Measurements from ENCODE around the gene ADAMTSL2. TPM values are rescaled to one million over a fixed set of nuclear protein-coding genes. Genes with fewer than 3 reads are reported as not detected.

The ADAMTSL2 gene
- total and polyA plus RNA-seq, 3 experiments from 2014 or later = not detected

GRCh38 chr9:133576031-133576874, 41.7 kb downstream of the ADAMTSL2 start:
- no peak overlapping the region for H3K4me3 ChIP-seq (ENCODE audit: low read length)
- Mint-ChIP-seq H3K27ac (no peak overlapping the region), H3K9me3 (no peaks in the 10 kb centered on the region), H3K36me3 (no peaks in the 10 kb centered on the region), H3K4me1 (no peaks in the 10 kb centered on the region), H3K4me3 (no peak overlapping the region), H3K27me3 (peaks cover 5 to 50% of the 10 kb centered on the region in 2 donors)
- no peaks in the 10 kb centered on the region for H3K9me3 ChIP-seq (ENCODE audit: low read length)
- H3K27me3 ChIP-seq (ENCODE audit: insufficient read depth, low read length, poor library complexity, severe bottlenecking) = no peaks in the 10 kb centered on the region
- H3K27ac ChIP-seq (ENCODE audit: low read depth, low read length) = no peak overlapping the region
- no peak for DNase-seq
- POLR2A ChIA-PET = no interaction called here
- CTCF ChIA-PET = no interaction called here
- no peaks in the 10 kb centered on the region for H3K36me3 ChIP-seq (ENCODE audit: insufficient read depth, low read length)
- no peaks in the 10 kb centered on the region for H3K4me1 ChIP-seq (ENCODE audit: insufficient read depth, low read length)

GRCh38 chr9:133576875-133577736, 42.6 kb downstream of the ADAMTSL2 start:
- no peak for DNase-seq
- Histone ChIP-seq H3K9me3 (ENCODE audit: low read length) (no peaks in the 10 kb centered on the region), H3K4me3 (ENCODE audit: low read length) (no peak overlapping the region), H3K27me3 (ENCODE audit: insufficient read depth, low read length, poor library complexity, severe bottlenecking) (no peaks in the 10 kb centered on the region), H3K27ac (ENCODE audit: low read depth, low read length) (no peak overlapping the region), H3K36me3 (ENCODE audit: insufficient read depth, low read length) (no peaks in the 10 kb centered on the region), H3K4me1 (ENCODE audit: insufficient read depth, low read length) (no peaks in the 10 kb centered on the region)
- Mint-ChIP-seq H3K4me1 (no peaks in the 10 kb centered on the region), H3K27ac (peak overlapping the region in 2 of 8 donors; percentile 34 to 84), H3K4me3 (no peak overlapping the region), H3K36me3 (no peaks in the 10 kb centered on the region), H3K9me3 (no peaks in the 10 kb centered on the region), H3K27me3 (peaks cover 11 to 58% of the 10 kb centered on the region in 2 donors)
- CTCF ChIA-PET = no interaction called here
- POLR2A ChIA-PET = no interaction called here

- Mint-ChIP-seq H3K4me3 (peak overlapping the region in 1 of 7 donors; percentile 27), H3K27ac (no peak overlapping the region), H3K27me3 (peaks cover 14 to 64% of the 10 kb centered on the region in 2 donors), H3K4me1 (no peaks in the 10 kb centered on the region), H3K36me3 (no peaks in the 10 kb centered on the region), H3K9me3 (no peaks in the 10 kb centered on the region)
- H3K9me3 ChIP-seq (ENCODE audit: low read length) = no peaks in the 10 kb centered on the region
- H3K27ac ChIP-seq (ENCODE audit: low read depth, low read length) = no peak overlapping the region
- H3K27me3 ChIP-seq (ENCODE audit: insufficient read depth, low read length, poor library complexity, severe bottlenecking) = peaks cover under 1% of the 10 kb centered on the region
- POLR2A ChIA-PET = no interaction called here
- no peaks in the 10 kb centered on the region for H3K4me1 ChIP-seq (ENCODE audit: insufficient read depth, low read length)
- no peak for DNase-seq
- H3K36me3 ChIP-seq (ENCODE audit: insufficient read depth, low read length) = no peaks in the 10 kb centered on the region
- H3K4me3 ChIP-seq (ENCODE audit: low read length) = no peak overlapping the region
- CTCF ChIA-PET = no interaction called here
Observed at GRCh38 chr9:133577737-133578112, 43.2 kb downstream of the ADAMTSL2 start.

- Histone ChIP-seq H3K4me3 (ENCODE audit: low read length) (no peak overlapping the region), H3K27ac (ENCODE audit: low read depth, low read length) (no peak overlapping the region), H3K4me1 (ENCODE audit: insufficient read depth, low read length) (no peaks in the 10 kb centered on the region), H3K27me3 (ENCODE audit: insufficient read depth, low read length, poor library complexity, severe bottlenecking) (peaks cover 8% of the 10 kb centered on the region), H3K36me3 (ENCODE audit: insufficient read depth, low read length) (no peaks in the 10 kb centered on the region), H3K9me3 (ENCODE audit: low read length) (no peaks in the 10 kb centered on the region)
- Mint-ChIP-seq H3K36me3 (no peaks in the 10 kb centered on the region), H3K9me3 (no peaks in the 10 kb centered on the region), H3K27me3 (peaks cover 14 to 64% of the 10 kb centered on the region in 2 donors), H3K4me3 (no peak overlapping the region), H3K4me1 (no peaks in the 10 kb centered on the region), H3K27ac (no peak overlapping the region)
- CTCF ChIA-PET = no interaction called here
- POLR2A ChIA-PET = no interaction called here
- no peak for DNase-seq
Observed at GRCh38 chr9:133578524-133579441, 44.3 kb downstream of the ADAMTSL2 start.

- H3K27me3 ChIP-seq (ENCODE audit: insufficient read depth, low read length, poor library complexity, severe bottlenecking) = peaks cover 16% of the 10 kb centered on the region
- POLR2A ChIA-PET = no interaction called here
- H3K9me3 ChIP-seq (ENCODE audit: low read length) = no peaks in the 10 kb centered on the region
- no peak for DNase-seq
- H3K4me3 Mint-ChIP-seq = no peak overlapping the region
- H3K4me3 ChIP-seq (ENCODE audit: low read length) = no peak overlapping the region
- H3K27ac Mint-ChIP-seq = no peak overlapping the region
- H3K27me3 Mint-ChIP-seq = peaks cover 17 to 74% of the 10 kb centered on the region in 2 donors
- H3K27ac ChIP-seq (ENCODE audit: low read depth, low read length) = no peak overlapping the region
- H3K36me3 ChIP-seq (ENCODE audit: insufficient read depth, low read length) = no peaks in the 10 kb centered on the region
- no peaks in the 10 kb centered on the region for H3K9me3 Mint-ChIP-seq
- peaks cover under 1% of the 10 kb centered on the region for H3K4me1 ChIP-seq (ENCODE audit: insufficient read depth, low read length)
- no peaks in the 10 kb centered on the region for H3K36me3 Mint-ChIP-seq
- CTCF ChIA-PET = no interaction called here
- no peaks in the 10 kb centered on the region for H3K4me1 Mint-ChIP-seq
Observed at GRCh38 chr9:133579601-133580418, 45.3 kb downstream of the ADAMTSL2 start.

- H3K27me3 ChIP-seq (ENCODE audit: insufficient read depth, low read length, poor library complexity, severe bottlenecking) = peaks cover 16% of the 10 kb centered on the region
- no peak overlapping the region for H3K27ac ChIP-seq (ENCODE audit: low read depth, low read length)
Observed at GRCh38 chr9:133580419-133580738, 45.9 kb downstream of the ADAMTSL2 start.

GRCh38 chr9:133581011-133581410, 46.5 kb downstream of the ADAMTSL2 start:
- H3K27ac ChIP-seq (ENCODE audit: low read depth, low read length) = no peak overlapping the region
- H3K4me3 Mint-ChIP-seq = no peak overlapping the region
- ChIA-PET POLR2A (no interaction called here), CTCF (no interaction called here)
- H3K27ac Mint-ChIP-seq = no peak overlapping the region
- no peaks in the 10 kb centered on the region for H3K9me3 Mint-ChIP-seq
- H3K36me3 Mint-ChIP-seq = no peaks in the 10 kb centered on the region
- no peaks in the 10 kb centered on the region for H3K9me3 ChIP-seq (ENCODE audit: low read length)
- H3K27me3 ChIP-seq (ENCODE audit: insufficient read depth, low read length, poor library complexity, severe bottlenecking) = peaks cover 16% of the 10 kb centered on the region
- H3K4me3 ChIP-seq (ENCODE audit: low read length) = no peak overlapping the region
- no peak for DNase-seq
- peaks cover 7% of the 10 kb centered on the region for H3K4me1 ChIP-seq (ENCODE audit: insufficient read depth, low read length)
- H3K27me3 Mint-ChIP-seq = peaks cover 17 to 80% of the 10 kb centered on the region in 2 donors
- H3K36me3 ChIP-seq (ENCODE audit: insufficient read depth, low read length) = no peaks in the 10 kb centered on the region
- H3K4me1 Mint-ChIP-seq = no peaks in the 10 kb centered on the region

More at GRCh38 chr9:133580419-133580738, 45.9 kb downstream of the ADAMTSL2 start:
- H3K9me3 Mint-ChIP-seq = no peaks in the 10 kb centered on the region
- no peak overlapping the region for H3K4me3 ChIP-seq (ENCODE audit: low read length)
- no peaks in the 10 kb centered on the region for H3K9me3 ChIP-seq (ENCODE audit: low read length)
- no peak overlapping the region for H3K4me3 Mint-ChIP-seq
- H3K27me3 Mint-ChIP-seq = peaks cover 17 to 80% of the 10 kb centered on the region in 2 donors
- H3K36me3 Mint-ChIP-seq = no peaks in the 10 kb centered on the region
- DNase-seq = no peak
- no peaks in the 10 kb centered on the region for H3K36me3 ChIP-seq (ENCODE audit: insufficient read depth, low read length)
- POLR2A ChIA-PET = no interaction called here
- no peak overlapping the region for H3K27ac Mint-ChIP-seq
- CTCF ChIA-PET = no interaction called here
- no peaks in the 10 kb centered on the region for H3K4me1 Mint-ChIP-seq
- H3K4me1 ChIP-seq (ENCODE audit: insufficient read depth, low read length) = peaks cover 7% of the 10 kb centered on the region
